Esophagus (tissue), 2 donors: ENCODE results near the gene RBBP8NL. TPM values are rescaled to one million over a fixed set of nuclear protein-coding genes. Genes with fewer than 3 reads are reported as not detected.
"Not testable (repeated sequence)": the region's sequence is repeated elsewhere in the genome, so short reads cannot be mapped to it uniquely, and the experiment has no call there.

Experiments used
- H3K27ac ChIP-seq, 2 donors: one replicate each; pipeline ENCODE4 v1.5.1; 2013; ENCODE audit warnings: low read depth in 2 of 2, mild to moderate bottlenecking in 2 of 2, inconsistent platforms in 1 of 2, low read length in 1 of 2, moderate library complexity in 1 of 2
- H3K27me3 ChIP-seq, 2 donors: one replicate each; pipeline ENCODE4 v1.6.1; 2013; ENCODE audit warnings: low read length in 2 of 2, control low read depth in 1 of 2, mild to moderate bottlenecking in 1 of 2; ENCODE audit not compliant: insufficient read depth in 2 of 2, control insufficient read depth in 1 of 2
- H3K36me3 ChIP-seq, 2 donors: one replicate each; pipeline ENCODE4 v1.6.1; 2013; ENCODE audit warnings: low read length in 1 of 2; ENCODE audit not compliant: control insufficient read depth in 2 of 2, insufficient read depth in 2 of 2
- H3K4me1 ChIP-seq, 2 donors: one replicate each; pipeline ENCODE4 v1.6.1; 2013; ENCODE audit warnings: low read length in 1 of 2; ENCODE audit not compliant: control insufficient read depth in 2 of 2, insufficient read depth in 2 of 2
- H3K4me3 ChIP-seq, 2 donors: one replicate each; pipeline ENCODE4 v1.5.1; 2013; ENCODE audit warnings: low read length in 2 of 2, mild to moderate bottlenecking in 2 of 2, low read depth in 1 of 2, moderate library complexity in 1 of 2
- H3K9me3 ChIP-seq, 2 donors: one replicate each; pipeline ENCODE4 v1.6.1; 2013; ENCODE audit warnings: mild to moderate bottlenecking in 2 of 2, low read depth in 1 of 2, low read length in 1 of 2, moderate library complexity in 1 of 2; ENCODE audit not compliant: control insufficient read depth in 2 of 2, insufficient read depth in 1 of 2
- WGBS, 2 donors: extraction: QIAGEN DNeasy Blood & Tissue Kit; methylation state at CpG; one replicate each; pipeline ENCODE4 v1.1.7; 2013; 5-methylcytosine and 5-hydroxymethylcytosine counted together
- polyA plus RNA-seq, 2 donors: library from polyadenylated mRNA; stranded (reverse); fragments of 200-250 nt; gene quantifications; one replicate each; pipeline ENCODE4 v1.2.3, GENCODE V29; 2013
- donor health status: healthy with polysubstance abuse.
- donor health status: Bipolar disorder and iron deficiency.

Gene RBBP8NL
- polyA plus RNA-seq, 2 donors: 4.0 to 16.8 TPM

DNA sequence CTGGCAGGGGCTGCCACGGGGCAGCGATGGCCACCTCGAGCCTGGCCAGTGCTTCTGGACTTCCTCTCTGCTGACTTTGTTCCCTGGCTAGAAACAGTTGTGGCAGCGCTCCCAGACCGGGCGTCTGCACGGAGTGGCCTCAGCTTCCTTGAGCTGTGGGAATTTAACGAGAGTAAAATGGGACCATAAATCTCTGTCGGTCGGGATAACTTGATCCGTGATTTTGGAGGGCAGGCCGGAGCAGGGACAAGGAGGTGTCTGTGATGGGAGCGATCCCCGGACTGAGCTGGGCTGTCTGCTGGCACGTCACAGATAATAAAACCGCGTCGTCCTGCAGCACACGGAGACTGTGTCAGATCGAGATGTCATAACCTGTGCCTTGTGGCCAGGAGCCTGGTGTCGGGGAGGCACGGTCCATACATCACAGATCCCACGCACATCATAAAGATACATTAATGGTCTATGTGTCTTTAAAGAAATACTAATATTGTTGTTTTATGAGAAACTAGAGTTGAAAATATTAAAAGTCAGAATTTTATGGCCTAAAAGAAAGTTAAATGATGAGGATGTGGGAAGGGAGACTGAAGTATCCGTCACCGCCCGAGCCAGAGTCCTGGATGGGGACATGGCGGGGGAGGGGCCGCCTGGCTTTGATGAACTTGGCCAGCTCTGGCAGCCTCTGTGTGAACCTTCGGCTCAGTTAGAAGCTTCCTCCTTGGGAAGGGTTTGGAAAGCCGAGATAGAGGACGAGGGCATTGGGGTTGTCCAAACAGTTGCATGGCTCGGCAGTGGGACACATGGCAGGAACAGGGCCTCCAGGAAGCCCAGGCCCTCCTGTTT is 6.5 kb upstream of the RBBP8NL start:
- H3K27ac ChIP-seq: no peak overlapping the region
- H3K4me3 ChIP-seq: no peak overlapping the region
- WGBS, 2 donors: 47 to 55% methylated on average over 32 of the region's 32 CpGs
- no peaks in the 10 kb centered on the region for H3K36me3 ChIP-seq
- H3K4me1 ChIP-seq: peaks cover 0 to 3% of the 10 kb centered on the region in 2 donors
- H3K27me3 ChIP-seq: peaks cover 0 to 3% of the 10 kb centered on the region in 2 donors
- H3K9me3 ChIP-seq: no peaks in the 10 kb centered on the region

DNA sequence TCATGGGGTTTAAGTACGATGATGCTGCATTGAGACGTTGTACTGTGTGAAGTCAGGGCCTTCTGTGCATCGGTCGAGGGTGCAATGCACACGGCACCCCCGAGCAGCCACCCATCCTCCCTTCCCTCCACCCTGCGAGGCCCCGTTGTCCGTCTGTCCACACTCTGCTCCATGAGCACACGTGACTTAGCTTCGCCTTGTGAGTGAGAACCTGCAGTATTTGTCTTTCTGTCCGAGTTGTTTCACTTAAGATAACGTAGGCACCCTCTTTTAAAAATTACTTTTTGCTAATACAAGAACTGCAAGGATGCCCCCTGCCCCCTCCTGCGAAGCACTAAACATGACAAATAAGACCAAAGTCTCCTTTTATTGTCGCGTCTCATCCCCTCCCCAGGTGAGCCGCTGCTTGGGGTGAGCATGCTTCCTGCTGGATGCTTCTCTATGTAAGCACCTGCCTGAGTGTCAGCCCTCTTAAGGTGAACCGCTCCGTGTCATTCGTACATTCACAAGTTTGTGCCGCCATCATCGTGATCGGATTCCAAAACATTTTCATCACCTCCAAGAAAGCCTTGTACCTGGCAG is 3.6 kb upstream of the RBBP8NL start:
- no peaks in the 10 kb centered on the region for H3K27me3 ChIP-seq
- H3K27ac ChIP-seq: no peak overlapping the region
- no peak overlapping the region for H3K4me3 ChIP-seq
- no peaks in the 10 kb centered on the region for H3K9me3 ChIP-seq
- 63 to 72% methylated on average over 23 of the region's 23 CpGs for WGBS, 2 donors
- peaks cover 8 to 15% of the 10 kb centered on the region in 2 donors for H3K4me1 ChIP-seq
- no peaks in the 10 kb centered on the region for H3K36me3 ChIP-seq

DNA sequence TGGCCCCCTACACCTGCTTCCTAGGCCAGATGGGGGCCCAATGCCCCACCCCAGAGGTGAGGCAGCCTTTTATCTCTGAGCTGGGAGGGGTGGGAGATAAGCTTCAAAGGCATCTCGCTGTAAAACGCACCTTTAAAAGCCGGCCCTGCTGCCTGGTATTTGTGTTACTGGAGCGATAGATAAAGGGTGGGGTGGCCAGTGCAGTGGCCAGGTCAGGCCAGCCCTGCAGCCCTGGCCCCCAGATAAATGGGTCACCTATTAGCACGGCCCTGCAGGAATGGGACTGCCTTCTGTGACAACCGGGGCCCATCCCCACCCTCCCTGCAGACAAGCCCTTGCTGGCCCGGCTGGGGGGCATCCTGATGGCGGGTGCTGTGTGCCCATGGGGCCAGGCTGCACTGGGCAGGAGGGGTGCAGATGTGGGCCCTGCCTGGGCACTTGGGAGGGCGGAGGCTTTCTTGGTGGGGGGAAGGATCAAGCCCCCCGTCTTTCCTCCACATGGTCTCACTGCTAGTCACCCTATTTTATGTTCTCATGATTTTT is 3.0 kb upstream of the RBBP8NL start:
- Histone ChIP-seq H3K27me3 (no peaks in the 10 kb centered on the region), H3K4me3 (no peak overlapping the region), H3K4me1 (peaks cover 8 to 18% of the 10 kb centered on the region in 2 donors), H3K27ac (no peak overlapping the region), H3K36me3 (no peaks in the 10 kb centered on the region), H3K9me3 (no peaks in the 10 kb centered on the region)
- WGBS, 2 donors: 52 to 65% methylated on average over 10 of the region's 10 CpGs

DNA sequence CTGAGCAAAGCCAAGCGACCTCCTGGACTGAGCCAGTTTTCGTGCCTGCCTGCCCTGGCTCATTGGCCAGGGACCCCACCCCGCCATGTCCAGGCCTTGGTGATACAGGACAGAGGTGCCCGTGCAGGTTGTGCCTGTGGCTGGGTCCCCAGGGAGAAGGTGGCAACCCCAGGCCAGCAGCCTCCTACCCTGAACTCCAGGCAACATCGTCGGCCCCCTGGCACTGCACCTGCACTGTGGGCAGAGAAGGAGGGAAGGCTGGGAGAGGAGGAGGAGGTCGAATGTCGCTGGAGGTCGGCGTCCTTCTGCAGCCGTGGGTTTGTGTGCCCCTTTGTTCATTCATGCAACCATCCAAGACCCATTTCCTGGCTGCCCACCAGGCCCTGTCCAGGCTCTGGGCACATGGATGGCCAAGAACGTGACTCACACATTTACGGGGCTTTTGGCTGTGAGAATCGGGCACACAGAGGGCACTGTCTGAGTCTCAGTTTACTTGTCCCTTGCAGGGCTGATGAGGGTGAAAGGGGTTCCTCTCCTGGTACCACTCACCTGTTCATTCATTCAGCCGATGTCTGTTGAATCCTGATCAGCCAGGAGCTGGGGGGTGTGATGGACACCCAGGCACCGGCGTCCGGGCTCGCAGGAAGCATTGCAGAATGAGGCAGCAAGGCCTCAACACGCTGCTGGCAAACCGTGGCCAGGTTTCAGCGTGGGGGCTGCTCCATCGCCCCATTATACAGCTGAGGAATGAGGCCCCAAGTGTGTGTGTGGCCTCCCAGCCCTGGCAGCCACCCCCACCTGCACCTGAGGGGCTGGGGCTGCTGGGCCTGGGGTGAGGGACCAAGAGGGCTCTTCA is 2.3 kb upstream of the RBBP8NL start:
- Histone ChIP-seq H3K27ac (no peak overlapping the region), H3K36me3 (peaks cover 0 to 4% of the 10 kb centered on the region in 2 donors), H3K27me3 (no peaks in the 10 kb centered on the region), H3K9me3 (no peaks in the 10 kb centered on the region), H3K4me3 (no peak overlapping the region), H3K4me1 (peaks cover 8 to 21% of the 10 kb centered on the region in 2 donors)
- WGBS, 2 donors: 75 to 83% methylated on average over 21 to 23 of the region's 23 CpGs

DNA sequence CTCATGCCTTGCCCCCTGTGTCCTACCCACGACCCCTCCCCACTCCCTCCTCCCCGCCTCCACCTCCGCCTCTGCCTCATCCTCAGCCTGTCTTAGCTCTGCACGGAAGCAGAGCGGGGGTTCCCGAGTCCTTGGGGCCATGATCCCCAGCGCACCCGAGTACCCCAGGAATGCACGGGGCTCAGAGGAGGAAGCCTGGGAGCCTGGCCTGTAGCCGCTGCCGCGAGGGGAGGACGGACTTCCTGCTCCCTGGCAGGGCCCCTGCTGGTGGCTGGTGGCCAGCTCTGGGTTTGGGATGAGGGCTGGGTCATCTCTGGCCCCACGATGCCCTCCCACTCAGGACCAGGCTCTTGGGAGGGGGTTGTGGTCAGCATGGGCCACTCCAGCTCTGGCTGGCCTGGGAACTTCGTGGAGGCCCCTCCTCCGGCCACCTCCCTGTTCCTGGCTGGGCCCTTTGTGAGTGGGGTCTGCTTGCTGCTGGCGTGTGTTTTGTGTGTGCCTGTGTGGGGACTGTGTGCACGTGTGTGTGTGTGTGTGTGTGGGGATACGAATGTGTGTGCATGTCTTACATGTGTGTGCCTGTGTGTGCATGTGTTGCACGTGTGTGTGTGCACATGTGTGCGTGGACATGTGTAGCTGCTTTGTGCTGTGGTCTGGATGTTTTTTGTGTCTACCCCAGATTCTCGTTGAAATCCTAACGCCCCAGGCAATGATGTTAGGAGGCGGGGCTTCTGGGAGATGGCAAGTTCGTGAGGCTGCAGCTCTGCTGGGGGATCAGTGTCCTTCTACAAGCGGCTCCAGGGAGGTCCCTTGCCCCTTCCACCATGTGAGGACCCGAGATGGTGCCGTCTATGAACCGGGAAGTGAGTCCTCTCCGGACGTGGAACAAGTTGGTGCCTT is 1.3 kb upstream of the RBBP8NL start:
- peaks cover 8 to 24% of the 10 kb centered on the region in 2 donors for H3K4me1 ChIP-seq
- no peaks in the 10 kb centered on the region for H3K9me3 ChIP-seq
- 51 to 53% methylated on average over 31 of the region's 31 CpGs for WGBS, 2 donors
- no peak overlapping the region for H3K27ac ChIP-seq
- no peaks in the 10 kb centered on the region for H3K27me3 ChIP-seq
- H3K36me3 ChIP-seq: peaks cover 0 to 4% of the 10 kb centered on the region in 2 donors
- H3K4me3 ChIP-seq: no peak overlapping the region

DNA sequence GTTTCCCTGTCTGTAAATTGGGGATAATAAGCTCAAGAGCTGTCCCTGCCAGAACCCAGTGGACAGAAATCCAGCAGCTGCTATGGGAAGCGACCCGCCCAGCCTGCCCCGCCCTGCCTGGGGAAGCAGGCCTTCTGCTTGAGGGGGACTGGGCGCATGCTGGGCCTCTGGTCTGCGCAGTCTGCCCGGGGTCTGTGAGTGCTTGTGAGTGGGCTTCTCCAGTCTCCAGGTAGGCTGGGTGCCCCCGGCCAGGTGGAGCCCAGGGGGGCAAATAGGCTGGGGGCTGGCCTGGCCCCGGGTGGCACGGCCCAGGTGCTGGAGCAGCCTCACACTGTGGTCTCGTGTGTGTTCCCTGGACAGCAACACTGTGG is 648 bp upstream of the RBBP8NL start:
- Histone ChIP-seq H3K27ac (peak overlapping the region; percentile 80 to 88), H3K4me3 (no peak overlapping the region), H3K27me3 (no peaks in the 10 kb centered on the region), H3K9me3 (no peaks in the 10 kb centered on the region), H3K36me3 (peaks cover 0 to 4% of the 10 kb centered on the region in 2 donors), H3K4me1 (peaks cover 8 to 24% of the 10 kb centered on the region in 2 donors)
- WGBS, 2 donors: 69 to 71% methylated on average over 10 of the region's 10 CpGs

DNA sequence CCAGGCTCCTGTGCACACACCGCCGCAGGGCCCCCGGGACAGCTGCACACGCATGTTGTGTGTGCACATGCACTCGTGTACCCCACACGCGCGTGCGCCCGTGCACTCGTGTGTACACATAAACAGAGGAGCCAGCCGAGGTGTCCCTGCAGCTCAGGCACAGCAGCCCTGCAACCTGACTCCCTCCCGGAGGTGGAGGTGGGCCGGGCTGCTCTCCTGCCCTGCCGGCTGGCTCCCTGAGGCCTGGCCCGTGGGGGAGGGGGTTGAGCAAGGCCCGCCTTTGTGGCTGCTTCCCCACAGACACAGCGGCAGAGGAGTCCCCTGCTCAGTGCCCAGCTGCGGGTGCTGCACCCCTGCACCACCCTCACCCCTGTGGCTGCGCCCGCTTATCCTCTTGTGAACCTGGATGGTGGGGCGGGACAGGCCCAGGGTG is 624 bp downstream of the RBBP8NL start:
- peaks cover 8 to 25% of the 10 kb centered on the region in 2 donors for H3K4me1 ChIP-seq
- no peaks in the 10 kb centered on the region for H3K27me3 ChIP-seq
- H3K9me3 ChIP-seq: peaks cover 0 to 3% of the 10 kb centered on the region in 2 donors
- H3K4me3 ChIP-seq: peak overlapping the region; percentile 35 to 61
- peak overlapping the region; percentile 84 to 89 for H3K27ac ChIP-seq
- peaks cover 0 to 5% of the 10 kb centered on the region in 2 donors for H3K36me3 ChIP-seq
- 40 to 51% methylated on average over 20 to 22 of the region's 22 CpGs for WGBS, 2 donors

DNA sequence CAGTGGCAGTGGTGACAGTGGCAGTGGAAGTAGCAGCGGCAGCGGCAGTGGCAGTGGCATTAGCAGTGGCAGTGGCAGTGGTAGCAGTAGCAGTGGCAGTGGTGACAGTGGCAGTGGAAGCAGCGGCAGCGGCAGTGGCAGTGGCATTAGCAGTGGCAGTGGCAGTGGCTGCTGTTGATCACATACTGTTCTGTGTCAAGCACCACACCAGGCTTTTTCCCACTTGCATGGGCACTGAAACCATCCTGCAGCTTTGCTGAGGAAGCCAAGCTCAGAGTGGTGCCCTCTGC is 1.3 kb downstream of the RBBP8NL start:
- not testable (repeated sequence) for H3K4me3 ChIP-seq, H3K27ac ChIP-seq, H3K27me3 ChIP-seq, H3K9me3 ChIP-seq
- H3K4me1 ChIP-seq: peaks cover 8 to 32% of the 10 kb centered on the region in 2 donors
- H3K36me3 ChIP-seq: peaks cover 0 to 11% of the 10 kb centered on the region in 2 donors
- WGBS, 2 donors: 96 to 98% methylated on average over 4 of the region's 4 CpGs
